Stomach (tissue), 9 donors: ENCODE results near the gene TFIP11. TPM values are rescaled to one million over a fixed set of nuclear protein-coding genes. Genes with fewer than 3 reads are reported as not detected.
A peak's percentile ranks its signal among the peaks of the same experiment; 100 is the strongest.

Experiments used
- DNase-seq, 2 donors: peaks; one replicate each; pipeline versions ENCODE4 v3.0.0 to v3.0.0-alpha.2; 2013 to 2019
- H3K27ac ChIP-seq, 5 donors: fragments of 200-600 bp in 4 of 5; sonication (generic) in 4 of 5; one replicate each; pipeline ENCODE4 v1.5.1; 2013 to 2019; ENCODE audit warnings: mild to moderate bottlenecking in 1 of 5, moderate library complexity in 1 of 5
- H3K27me3 ChIP-seq, 3 donors: fragments of 200-600 bp; sonication (generic); one replicate each; pipeline ENCODE4 v1.5.1; 2017 to 2019; ENCODE audit warnings: mixed run types in 1 of 3
- H3K36me3 ChIP-seq, 4 donors: fragments of 200-600 bp; sonication (generic); 1 replicate in 3 of 4; 2 replicates in 1 of 4; pipeline ENCODE4 v1.5.1; 2016 to 2019
- H3K4me1 ChIP-seq, 4 donors: fragments of 200-600 bp; sonication (generic); one replicate each; pipeline ENCODE4 v1.5.1; 2016 to 2019
- H3K4me3 ChIP-seq, 4 donors: fragments of 200-600 bp; sonication (generic) in 3 of 4; one replicate each; pipeline ENCODE4 v1.5.1; 2016 to 2019; ENCODE audit warnings: mild to moderate bottlenecking in 1 of 4
- H3K9me3 ChIP-seq, 4 donors: fragments of 200-600 bp; sonication (generic); one replicate each; pipeline ENCODE4 v1.5.1; 2016 to 2019
- CTCF ChIP-seq, 7 experiments: fragments of 450-650 bp in 4 of 7; fragments of 200-600 bp in 3 of 7; sonication (generic) in 3 of 7; IDR thresholded peaks; one replicate each; pipeline ENCODE4 v1.5.1; 2016 to 2019; ENCODE audit warnings: antibody characterized with exemption in 7 of 7, control low read depth in 2 of 7, mild to moderate bottlenecking in 1 of 7
- EP300 ChIP-seq: sonication (generic); formaldehyde crosslinking; IDR thresholded peaks from one replicate; pipeline ENCODE4 v1.6.1; 2017; ENCODE audit warnings: antibody characterized with exemption
- POLR2A ChIP-seq, 4 donors: fragments of 450-650 bp; IDR thresholded peaks; one replicate each; pipeline ENCODE4 v1.6.1; 2016; ENCODE audit warnings: antibody characterized with exemption in 4 of 4, control low read depth in 2 of 4, mild to moderate bottlenecking in 1 of 4, moderate library complexity in 1 of 4
- POLR2AphosphoS5 ChIP-seq, 3 donors: sonication (generic); formaldehyde crosslinking; IDR thresholded peaks; one replicate each; pipeline ENCODE4 v1.6.1; 2016; ENCODE audit warnings: antibody characterized with exemption in 3 of 3
- WGBS, 5 donors: extraction: QIAGEN DNeasy Blood & Tissue Kit in 3 of 5; methylation state at CpG; one replicate each; pipeline versions ENCODE4 v1.1.5 to v1.1.7; 2013 to 2018; 5-methylcytosine and 5-hydroxymethylcytosine counted together
- intact Hi-C: fragments of 100-400 bp; cut with DNase I; formaldehyde crosslinking; loops from one replicate; pipeline ENCODE4 v1.15.1; 2023; ENCODE audit warnings: low total_unique reads
- polyA plus RNA-seq, 3 donors: library from polyadenylated mRNA; stranded (reverse); fragments of 200-250 nt; gene quantifications; one replicate each; pipeline ENCODE4 v1.2.3, GENCODE V29; 2013
- total RNA-seq, 5 donors: library from RNA; depleted of rRNA; stranded (reverse); fragments of >200 nt; gene quantifications; one replicate each; pipeline versions ENCODE4 v1.1.0 to v1.2.3, GENCODE V29; 2014 to 2016
- donor health status: healthy with polysubstance abuse.
- donor health status: Bipolar disorder and iron deficiency.
- donor health status: healthy.

The TFIP11 gene
- total and polyA plus RNA-seq, 8 donors, result 11.6 to 48.7 (median 22.3) TPM

DNA sequence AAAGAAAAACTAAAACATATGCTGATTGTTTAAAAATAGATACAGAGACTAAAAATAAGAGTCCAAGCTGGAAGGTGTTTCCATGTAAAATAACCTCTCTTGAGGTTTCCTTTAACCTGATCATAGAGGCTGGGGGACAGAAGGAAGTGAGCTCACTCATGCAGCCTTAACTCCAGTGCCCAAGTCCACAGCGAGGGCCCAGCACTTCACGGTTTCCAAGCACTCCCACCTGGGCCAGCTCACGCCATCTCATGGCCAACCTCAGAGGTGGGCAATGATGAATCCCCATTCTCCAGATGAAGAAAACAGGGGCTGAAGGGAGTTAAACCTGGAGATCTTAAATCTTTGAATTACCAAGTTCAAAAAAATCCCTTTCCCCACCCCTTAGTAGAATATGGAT is 14.9 kb upstream of the TFIP11 start:
- Histone ChIP-seq H3K9me3 (no peaks in the 10 kb centered on the region), H3K27ac (no peak overlapping the region), H3K36me3 (peaks cover 23 to 75% (median 66%) of the 10 kb centered on the region in 4 donors), H3K27me3 (no peaks in the 10 kb centered on the region), H3K4me1 (no peaks in the 10 kb centered on the region), H3K4me3 (no peak overlapping the region)
- intact Hi-C loops, result no loop called here
- DNase-seq, result no peak
- 65 to 81% (median 75%) methylated on average over 3 of the region's 3 CpGs for WGBS, 5 donors
- TF ChIP-seq EP300 (no peak), POLR2A (IDR thresholded peaks at IDR 0.05) (no peak), CTCF (IDR thresholded peaks at IDR 0.05) (no peak), POLR2AphosphoS5 (IDR thresholded peaks at IDR 0.05) (no peak)

- Histone ChIP-seq H3K9me3 (no peaks in the 10 kb centered on the region), H3K36me3 (peaks cover 13 to 64% (median 55%) of the 10 kb centered on the region in 4 donors), H3K27ac (no peak overlapping the region)
These were observed 13.8 kb upstream of the TFIP11 start for GRCh38 chr22:26525946-26526564.

GRCh38 chr22:26524870-26525269 is 12.6 kb upstream of the TFIP11 start:
- DNase-seq, result peak in 1 of 2 donors; percentile 32
- 65 to 85% (median 83%) methylated on average over 4 of the region's 4 CpGs for whole genome bisulfite sequencing, 5 donors
- Histone ChIP-seq H3K27ac (no peak overlapping the region), H3K9me3 (no peaks in the 10 kb centered on the region), H3K4me3 (no peak overlapping the region), H3K36me3 (peaks cover 10 to 52% (median 44%) of the 10 kb centered on the region in 4 donors), H3K4me1 (no peaks in the 10 kb centered on the region), H3K27me3 (no peaks in the 10 kb centered on the region)
- TF ChIP-seq EP300 (no peak), CTCF (IDR thresholded peaks at IDR 0.05) (no peak), POLR2AphosphoS5 (IDR thresholded peaks at IDR 0.05) (no peak), POLR2A (IDR thresholded peaks at IDR 0.05) (no peak)
- intact Hi-C loops, result no loop called here

More at GRCh38 chr22:26525946-26526564, 13.8 kb upstream of the TFIP11 start:
- intact Hi-C loops, result no loop called here
- TF ChIP-seq EP300, result no peak
- no peak for TF ChIP-seq POLR2A (IDR thresholded peaks at IDR 0.05)
- no peak for TF ChIP-seq CTCF (IDR thresholded peaks at IDR 0.05)
- TF ChIP-seq POLR2AphosphoS5 (IDR thresholded peaks at IDR 0.05), result no peak
- WGBS, 5 donors, result 86 to 94% (median 88%) methylated on average over 7 of the region's 7 CpGs
- DNase-seq, result no peak
- Histone ChIP-seq H3K4me3 (no peak overlapping the region), H3K27me3 (no peaks in the 10 kb centered on the region), H3K4me1 (no peaks in the 10 kb centered on the region)

- H3K27me3 ChIP-seq, result no peaks in the 10 kb centered on the region
- intact Hi-C loops, result no loop called here
- H3K36me3 ChIP-seq, result peaks cover 4 to 33% (median 30%) of the 10 kb centered on the region in 4 donors
- TF ChIP-seq POLR2A (IDR thresholded peaks at IDR 0.05), result no peak
- no peak for TF ChIP-seq POLR2AphosphoS5 (IDR thresholded peaks at IDR 0.05)
- H3K4me1 ChIP-seq, result no peaks in the 10 kb centered on the region
- H3K4me3 ChIP-seq, result no peak overlapping the region
- H3K9me3 ChIP-seq, result no peaks in the 10 kb centered on the region
- no peak for DNase-seq
- WGBS, 5 donors, result 90 to 97% (median 94%) methylated on average over 4 of the region's 4 CpGs
- no peak overlapping the region for H3K27ac ChIP-seq
These were observed 10.3 kb upstream of the TFIP11 start for GRCh38 chr22:26522592-26522991.

GRCh38 chr22:26522012-26522411 is 9.7 kb upstream of the TFIP11 start:
- Histone ChIP-seq H3K9me3 (no peaks in the 10 kb centered on the region), H3K4me3 (no peak overlapping the region), H3K27me3 (no peaks in the 10 kb centered on the region), H3K4me1 (no peaks in the 10 kb centered on the region), H3K36me3 (peaks cover 3 to 27% (median 24%) of the 10 kb centered on the region in 4 donors), H3K27ac (no peak overlapping the region)
- no peak for TF ChIP-seq POLR2AphosphoS5 (IDR thresholded peaks at IDR 0.05)
- TF ChIP-seq POLR2A (IDR thresholded peaks at IDR 0.05), result no peak
- no peak for TF ChIP-seq EP300
- no peak for TF ChIP-seq CTCF (IDR thresholded peaks at IDR 0.05)
- WGBS, 5 donors, result 92 to 98% (median 96%) methylated on average over 2 of the region's 2 CpGs
- intact Hi-C loops, result no loop called here
- no peak for DNase-seq
